ENCODE measurements around the gene IL1RL2. TPM values are rescaled to one million over a fixed set of nuclear protein-coding genes. Genes with fewer than 3 reads are reported as not detected.

Gene IL1RL2
- total RNA-seq, 4 donors from 2014 or later: 0.35 to 0.49 TPM; not detected in 2

DNA sequence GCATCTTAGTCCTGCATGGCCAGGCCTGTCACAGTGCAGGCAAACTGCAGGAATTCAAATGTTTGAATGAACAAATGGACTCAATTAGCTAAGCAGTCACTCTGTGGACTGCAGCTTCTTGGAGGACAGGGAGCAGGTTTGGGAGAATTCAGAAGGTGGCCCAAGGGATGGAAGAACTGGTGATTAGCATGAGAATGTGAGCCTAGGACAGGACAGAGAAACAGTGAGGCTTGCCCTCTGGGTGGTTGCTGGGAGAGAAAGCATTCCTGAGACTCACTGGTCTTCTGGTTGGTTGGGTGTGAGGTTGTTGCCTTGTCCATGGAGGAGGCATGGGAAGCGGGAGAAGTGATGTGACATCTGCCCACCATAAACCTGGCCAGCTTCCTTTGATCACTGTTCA, 13.7 kb downstream of the IL1RL2 start:
- Histone ChIP-seq H3K36me3 (no peaks in the 10 kb centered on the region), H3K4me3 (no peak overlapping the region), H3K27ac (no peak overlapping the region), H3K4me1 (no peaks in the 10 kb centered on the region), H3K27me3 (no peaks in the 10 kb centered on the region), H3K9me3 (no peaks in the 10 kb centered on the region)
- DNase-seq (no peak), ATAC-seq (no peak)
- intact Hi-C loops (cut with DNase I; ENCODE audit: low total_unique reads) (no loop called here), in situ Hi-C loops (cut with MboI; ENCODE audit: low sequenced_read_pairs in 4 of 4) (no loop called here)
- TF ChIP-seq, protein P1, sequence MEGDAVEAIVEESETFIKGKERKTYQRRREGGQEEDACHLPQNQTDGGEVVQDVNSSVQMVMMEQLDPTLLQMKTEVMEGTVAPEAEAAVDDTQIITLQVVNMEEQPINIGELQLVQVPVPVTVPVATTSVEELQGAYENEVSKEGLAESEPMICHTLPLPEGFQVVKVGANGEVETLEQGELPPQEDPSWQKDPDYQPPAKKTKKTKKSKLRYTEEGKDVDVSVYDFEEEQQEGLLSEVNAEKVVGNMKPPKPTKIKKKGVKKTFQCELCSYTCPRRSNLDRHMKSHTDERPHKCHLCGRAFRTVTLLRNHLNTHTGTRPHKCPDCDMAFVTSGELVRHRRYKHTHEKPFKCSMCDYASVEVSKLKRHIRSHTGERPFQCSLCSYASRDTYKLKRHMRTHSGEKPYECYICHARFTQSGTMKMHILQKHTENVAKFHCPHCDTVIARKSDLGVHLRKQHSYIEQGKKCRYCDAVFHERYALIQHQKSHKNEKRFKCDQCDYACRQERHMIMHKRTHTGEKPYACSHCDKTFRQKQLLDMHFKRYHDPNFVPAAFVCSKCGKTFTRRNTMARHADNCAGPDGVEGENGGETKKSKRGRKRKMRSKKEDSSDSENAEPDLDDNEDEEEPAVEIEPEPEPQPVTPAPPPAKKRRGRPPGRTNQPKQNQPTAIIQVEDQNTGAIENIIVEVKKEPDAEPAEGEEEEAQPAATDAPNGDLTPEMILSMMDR (IDR thresholded peaks at IDR 0.05 in 4 of 5, conservative IDR thresholded peaks at IDR 0.05 in 1 of 5): no peak
- no peak for TF ChIP-seq POLR2A (IDR thresholded peaks at IDR 0.05)

GRCh38 chr2:102204638-102205037, 17.8 kb downstream of the IL1RL2 start:
- in situ Hi-C loops (cut with MboI; ENCODE audit: low sequenced_read_pairs in 4 of 4) (no loop called here), intact Hi-C loops (cut with DNase I; ENCODE audit: low total_unique reads) (no loop called here)
- Histone ChIP-seq H3K27me3 (no peaks in the 10 kb centered on the region), H3K9me3 (no peaks in the 10 kb centered on the region), H3K4me1 (no peaks in the 10 kb centered on the region), H3K4me3 (no peak overlapping the region), H3K36me3 (no peaks in the 10 kb centered on the region), H3K27ac (no peak overlapping the region)
- ATAC-seq (no peak), DNase-seq (no peak)
- TF ChIP-seq, protein P1 (IDR thresholded peaks at IDR 0.05 in 4 of 5, conservative IDR thresholded peaks at IDR 0.05 in 1 of 5): no peak
- TF ChIP-seq POLR2A (IDR thresholded peaks at IDR 0.05): no peak

GRCh38 chr2:102206666-102207341, 20.0 kb downstream of the IL1RL2 start:
- H3K36me3 ChIP-seq: no peaks in the 10 kb centered on the region
- H3K27me3 ChIP-seq: no peaks in the 10 kb centered on the region
- no peak for ATAC-seq
- TF ChIP-seq POLR2A (IDR thresholded peaks at IDR 0.05): no peak
- TF ChIP-seq, protein P1 (IDR thresholded peaks at IDR 0.05 in 4 of 5, conservative IDR thresholded peaks at IDR 0.05 in 1 of 5): no peak
- no peak for DNase-seq
- H3K9me3 ChIP-seq: no peaks in the 10 kb centered on the region
- in situ Hi-C loops (cut with MboI; ENCODE audit: low sequenced_read_pairs in 4 of 4): no loop called here
- no peak overlapping the region for H3K27ac ChIP-seq
- H3K4me3 ChIP-seq: no peak overlapping the region
- intact Hi-C loops (cut with DNase I; ENCODE audit: low total_unique reads): no loop called here
- no peaks in the 10 kb centered on the region for H3K4me1 ChIP-seq

GRCh38 chr2:102208774-102209173, 22.0 kb downstream of the IL1RL2 start:
- in situ Hi-C loops (cut with MboI; ENCODE audit: low sequenced_read_pairs in 4 of 4) (no loop called here), intact Hi-C loops (cut with DNase I; ENCODE audit: low total_unique reads) (no loop called here)
- Histone ChIP-seq H3K36me3 (no peaks in the 10 kb centered on the region), H3K27ac (no peak overlapping the region), H3K27me3 (no peaks in the 10 kb centered on the region), H3K4me3 (no peak overlapping the region), H3K9me3 (no peaks in the 10 kb centered on the region), H3K4me1 (no peaks in the 10 kb centered on the region)
- no peak for TF ChIP-seq POLR2A (IDR thresholded peaks at IDR 0.05)
- TF ChIP-seq, protein P1 (IDR thresholded peaks at IDR 0.05 in 4 of 5, conservative IDR thresholded peaks at IDR 0.05 in 1 of 5): no peak
- DNase-seq (no peak), ATAC-seq (no peak)

GRCh38 chr2:102209474-102209873, 22.7 kb downstream of the IL1RL2 start:
- intact Hi-C loops (cut with DNase I; ENCODE audit: low total_unique reads): no loop called here
- TF ChIP-seq, protein P1 (IDR thresholded peaks at IDR 0.05 in 4 of 5, conservative IDR thresholded peaks at IDR 0.05 in 1 of 5): no peak
- no peak for TF ChIP-seq POLR2A (IDR thresholded peaks at IDR 0.05)
- Histone ChIP-seq H3K36me3 (no peaks in the 10 kb centered on the region), H3K4me3 (no peak overlapping the region), H3K27me3 (no peaks in the 10 kb centered on the region), H3K9me3 (no peaks in the 10 kb centered on the region), H3K4me1 (no peaks in the 10 kb centered on the region), H3K27ac (no peak overlapping the region)
- no peak for ATAC-seq
- no peak for DNase-seq
- in situ Hi-C loops (cut with MboI; ENCODE audit: low sequenced_read_pairs in 4 of 4): no loop called here

All from gastrocnemius medialis (tissue), 4 donors.